Ovary (tissue), 3 donors: Measurements from ENCODE around the gene LCNL1.

ENCODE experiments used
- POLR2A ChIP-seq: fragments of 450-650 bp; IDR thresholded peaks from one replicate; pipeline ENCODE4 v1.6.1; 2017; ENCODE audit warnings: antibody characterized with exemption, mild to moderate bottlenecking, moderate library complexity
- TF ChIP-seq, protein P1 (sequence below), 3 donors: fragments of 450-650 bp in 2 of 3; fragments of 200-600 bp in 1 of 3; IDR thresholded peaks; one replicate each; pipeline versions ENCODE4 v1.5.1 to v1.8.0; 2016 to 2022; ENCODE audit warnings: antibody characterized with exemption in 3 of 3, mild to moderate bottlenecking in 1 of 3
- donor health status: DM: no; HTN: no; CAD: no.

DNA sequence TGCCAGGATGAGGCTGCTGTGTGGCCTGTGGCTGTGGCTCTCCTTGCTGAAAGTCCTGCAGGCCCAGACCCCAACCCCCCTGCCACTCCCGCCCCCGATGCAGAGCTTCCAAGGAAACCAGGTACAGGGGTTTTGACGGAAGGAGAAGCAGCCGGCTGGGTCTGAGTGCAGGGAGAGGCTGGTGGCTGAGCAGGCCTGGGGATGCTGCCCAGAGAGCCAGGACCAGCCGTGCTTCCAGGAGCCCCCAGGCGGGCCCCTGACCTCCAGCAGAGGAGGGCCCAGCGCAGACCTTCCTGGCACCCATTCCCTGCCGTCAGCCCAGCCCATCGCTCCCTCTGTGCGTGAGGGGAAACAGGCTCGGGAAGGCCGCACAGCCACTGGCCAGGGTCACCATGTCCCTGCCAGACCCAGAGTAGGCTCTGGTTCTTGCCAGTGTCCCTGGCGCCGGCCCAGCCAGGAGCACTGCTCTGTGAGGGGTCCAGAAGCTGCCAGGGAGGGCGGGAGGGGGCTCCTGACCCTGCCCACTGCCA is 30.4 kb upstream of the LCNL1 start:
- TF ChIP-seq, protein P1, sequence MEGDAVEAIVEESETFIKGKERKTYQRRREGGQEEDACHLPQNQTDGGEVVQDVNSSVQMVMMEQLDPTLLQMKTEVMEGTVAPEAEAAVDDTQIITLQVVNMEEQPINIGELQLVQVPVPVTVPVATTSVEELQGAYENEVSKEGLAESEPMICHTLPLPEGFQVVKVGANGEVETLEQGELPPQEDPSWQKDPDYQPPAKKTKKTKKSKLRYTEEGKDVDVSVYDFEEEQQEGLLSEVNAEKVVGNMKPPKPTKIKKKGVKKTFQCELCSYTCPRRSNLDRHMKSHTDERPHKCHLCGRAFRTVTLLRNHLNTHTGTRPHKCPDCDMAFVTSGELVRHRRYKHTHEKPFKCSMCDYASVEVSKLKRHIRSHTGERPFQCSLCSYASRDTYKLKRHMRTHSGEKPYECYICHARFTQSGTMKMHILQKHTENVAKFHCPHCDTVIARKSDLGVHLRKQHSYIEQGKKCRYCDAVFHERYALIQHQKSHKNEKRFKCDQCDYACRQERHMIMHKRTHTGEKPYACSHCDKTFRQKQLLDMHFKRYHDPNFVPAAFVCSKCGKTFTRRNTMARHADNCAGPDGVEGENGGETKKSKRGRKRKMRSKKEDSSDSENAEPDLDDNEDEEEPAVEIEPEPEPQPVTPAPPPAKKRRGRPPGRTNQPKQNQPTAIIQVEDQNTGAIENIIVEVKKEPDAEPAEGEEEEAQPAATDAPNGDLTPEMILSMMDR (IDR thresholded peaks at IDR 0.05): no peak
- no peak for TF ChIP-seq POLR2A
